PC-9 (cell line): ENCODE measurements around the gene TCIRG1.

Experiments
- CTCF ChIP-seq: fragments of 200-600 bp; sonication (generic); conservative IDR thresholded peaks from 2 replicates; pipeline ENCODE4 v1.6.1; 2017; ENCODE audit warnings: mixed run types, antibody characterized with exemption, mild to moderate bottlenecking, moderate library complexity
- EZH2 ChIP-seq: fragments of 200-600 bp; sonication (generic); IDR thresholded peaks from 2 replicates; pipeline ENCODE4 v1.8.0; 2017; ENCODE audit warnings: antibody characterized with exemption, low read depth

- TF ChIP-seq CTCF (no peak), EZH2 (no peak)
Observed at GRCh38 chr11:68014157-68014946, 24.5 kb upstream of the TCIRG1 start.
